ENCODE measurements around the gene HSD11B1. TPM values are rescaled to one million over a fixed set of nuclear protein-coding genes. Genes with fewer than 3 reads are reported as not detected.

The HSD11B1 gene
- total RNA-seq (2022; extraction: Qiagen RNA extraction) = 0.39 to 0.63 TPM (median 0.43 TPM) in 5 replicates

DNA sequence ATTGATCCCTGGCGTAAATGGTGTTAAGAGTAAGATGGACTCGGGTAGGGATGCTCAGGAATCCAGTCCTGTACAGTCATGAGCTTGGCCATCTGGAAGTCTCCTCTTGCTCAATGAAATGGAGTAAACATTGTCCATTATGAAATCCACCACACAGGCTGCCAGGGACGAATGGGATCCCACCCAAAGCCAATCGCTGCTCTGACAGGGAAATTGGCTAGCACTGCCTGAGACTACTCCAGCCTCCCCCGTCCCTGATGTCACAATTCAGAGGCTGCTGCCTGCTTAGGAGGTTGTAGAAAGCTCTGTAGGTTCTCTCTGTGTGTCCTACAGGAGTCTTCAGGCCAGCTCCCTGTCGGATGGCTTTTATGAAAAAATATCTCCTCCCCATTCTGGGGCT lies at the start of gene HSD11B1:
TSS of gene HSD11B1 (plus strand) at position 263 of the 400 bp plus-strand sequence. CDS start at position 360, 97 bp downstream.

DNA sequence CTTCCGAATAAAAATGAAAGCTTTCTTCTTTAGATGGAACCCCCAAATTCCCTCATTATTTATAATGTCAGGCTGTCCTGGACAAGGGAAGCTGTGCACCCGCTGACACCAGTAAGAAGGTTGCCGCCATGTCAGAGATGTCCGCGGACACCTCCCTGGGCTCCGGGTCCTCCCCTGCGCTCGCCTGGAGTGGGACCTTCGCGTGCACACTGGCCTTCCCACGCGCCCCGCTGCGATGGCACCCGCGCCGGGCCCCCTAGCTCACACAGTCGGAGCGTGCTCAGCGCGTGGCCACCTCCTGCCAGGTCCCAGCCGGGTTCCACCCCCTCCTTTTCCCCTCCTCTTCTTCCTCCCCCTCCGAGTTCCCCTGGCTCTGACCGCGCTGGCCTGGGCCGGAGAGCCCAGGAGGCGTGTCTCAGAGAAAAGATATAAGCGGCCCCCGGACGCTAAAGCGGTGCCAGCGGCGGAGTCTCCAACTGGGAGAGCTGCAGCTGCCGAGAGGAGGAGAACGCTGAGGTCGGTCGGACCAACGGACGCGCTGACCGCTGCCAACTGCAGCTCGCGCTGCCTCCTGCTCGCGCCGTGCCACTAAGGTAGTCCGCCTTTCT lies 29.6 kb upstream of the HSD11B1 start, which contains the start of gene G0S2:
TSS of gene G0S2 (plus strand) at position 456 of the 608 bp plus-strand sequence. CDS start 273 bp downstream, outside the sequence.

DNA sequence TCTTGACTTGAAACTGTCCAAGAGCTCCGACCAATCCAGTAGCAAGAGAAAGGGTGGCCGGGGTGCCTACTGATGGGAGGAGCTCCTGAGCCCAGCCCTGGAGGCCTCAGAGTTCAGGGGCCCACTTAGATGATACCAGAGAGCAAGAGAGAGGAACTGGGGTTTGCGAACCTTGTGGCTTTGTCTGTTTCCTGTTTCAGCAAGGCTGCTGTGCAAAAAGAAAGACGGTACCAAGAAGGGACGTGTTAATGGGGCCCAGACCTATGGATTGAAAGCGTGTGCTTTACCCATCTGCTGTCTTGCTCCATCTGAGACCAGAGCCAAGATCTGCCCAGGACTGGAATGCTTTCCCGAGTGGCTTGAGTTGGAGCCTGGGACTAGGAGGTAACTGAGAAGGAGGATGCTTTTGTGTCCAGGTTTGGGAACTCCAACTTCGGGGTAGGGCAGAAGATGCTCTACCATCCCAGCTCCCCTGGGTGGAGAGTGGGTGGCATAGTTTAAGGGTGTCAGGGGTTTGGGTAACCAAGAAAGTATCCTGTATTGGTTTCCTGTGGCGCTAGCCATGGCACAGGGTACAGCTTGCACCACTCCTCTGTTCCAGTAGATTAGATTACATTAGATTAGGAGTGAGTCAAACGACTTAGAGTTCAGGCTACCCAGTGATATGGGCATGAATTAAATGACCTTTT lies 51.4 kb downstream of the HSD11B1 start, which contains the start of gene TRAF3IP3:
TSS of gene TRAF3IP3 (plus strand) at position 128 of the 689 bp plus-strand sequence. CDS start 3,987 bp downstream, outside the sequence.

Other genes with a start within 250 kb of the HSD11B1 start
- gene CAMK1G, start 121.1 kb upstream of the HSD11B1 start, total RNA-seq (2022; extraction: Qiagen RNA extraction) = 0.17 to 0.36 TPM (median 0.27 TPM) in 5 replicates
- gene LAMB3, start 52.4 kb upstream of the HSD11B1 start, total RNA-seq (2022; extraction: Qiagen RNA extraction) = 16.9 to 24.8 TPM (median 20.5 TPM) in 5 replicates
- 3.1 to 5.5 TPM (median 4.0 TPM) in 5 replicates for gene G0S2, start 29.4 kb upstream of the HSD11B1 start, total RNA-seq (2022; extraction: Qiagen RNA extraction)
- gene TRAF3IP3, start 51.2 kb downstream of the HSD11B1 start, total RNA-seq (2022; extraction: Qiagen RNA extraction) = not detected in 5 replicates
- 1.4 to 1.8 TPM (median 1.4 TPM) in 5 replicates for gene C1orf74, start 79.7 kb downstream of the HSD11B1 start, total RNA-seq (2022; extraction: Qiagen RNA extraction)
- 0.14 to 0.22 TPM (median 0.18 TPM) in 5 replicates for gene IRF6, start 101.3 kb downstream of the HSD11B1 start, total RNA-seq (2022; extraction: Qiagen RNA extraction)
- gene UTP25, start 123.1 kb downstream of the HSD11B1 start, total RNA-seq (2022; extraction: Qiagen RNA extraction) = 10.1 to 11.5 TPM (median 11.0 TPM) in 5 replicates
- gene SYT14, start 233.4 kb downstream of the HSD11B1 start, total RNA-seq (2022; extraction: Qiagen RNA extraction) = 0.05 to 0.10 TPM (median 0.08 TPM) in 4 of 5 replicates, not detected in the other

Measured in A549 treated with Mapracorat at 1 μM for 4 hours (cell line).